Keratinocyte (primary cell): ENCODE data around the gene ID3.

Experiments
- CTCF ChIP-seq, 3 experiments: IDR thresholded peaks in 1 of 3; conservative IDR thresholded peaks in 1 of 3; optimal IDR thresholded peaks in 1 of 3; 2 replicates in 2 of 3; 3 replicates in 1 of 3; pipeline versions ENCODE3 to v1.5.1; 2011; ENCODE audit warnings: low read length in 3 of 3, mild to moderate bottlenecking in 3 of 3, moderate library complexity in 2 of 3, control low read depth in 1 of 3, inconsistent platforms in 1 of 3; ENCODE audit not compliant: insufficient read depth in 2 of 3; ENCODE audit errors: extremely low read depth in 1 of 3
- EZH2 ChIP-seq: IDR thresholded peaks from one replicate; pipeline ENCODE4 v1.6.1; 2012; ENCODE audit warnings: inconsistent platforms, mild to moderate bottlenecking, low read length, moderate library complexity

- TF ChIP-seq CTCF (optimal IDR thresholded peaks at IDR 0.05 in 1 of 3, IDR thresholded peaks at IDR 0.05 in 1 of 3, conservative IDR thresholded peaks at IDR 0.05 in 1 of 3; ENCODE audit: extremely low read depth in 1 of 3, insufficient read depth in 2 of 3, low read length in 3 of 3) = no peak
- TF ChIP-seq EZH2 = no peak
These were observed 38.5 kb upstream of the ID3 start for GRCh38 chr1:23597635-23598388.
